Measurements from ENCODE around the gene BABAM2.

DNA sequence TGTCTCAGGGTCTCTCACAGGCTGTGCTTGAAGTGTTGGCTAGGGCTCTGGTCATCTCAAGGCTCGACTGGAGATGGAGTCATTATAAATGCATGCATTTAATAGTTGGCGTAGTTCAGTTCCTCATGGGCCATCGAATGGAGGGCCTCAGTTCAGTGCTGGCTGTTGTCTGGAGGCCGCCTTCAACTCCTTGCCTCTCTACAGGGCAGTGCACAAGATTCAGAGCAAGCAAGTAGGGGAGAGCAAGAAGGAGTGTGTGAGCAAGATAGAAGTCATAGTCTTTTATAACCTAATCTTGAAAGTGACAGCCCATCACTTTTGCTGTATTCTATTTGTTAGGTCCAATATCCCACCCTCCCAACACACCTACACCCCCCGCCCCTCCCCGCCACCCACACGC lies 137.5 kb downstream of the BABAM2 start:
- TF ChIP-seq POLR2A (conservative IDR thresholded peaks at IDR 0.05): no peak
- TF ChIP-seq RB1 (IDR thresholded peaks at IDR 0.05; ENCODE audit: low read depth): no peak
- TF ChIP-seq ZC3H4 (CRISPR knock-in tag; IDR thresholded peaks at IDR 0.05; ENCODE audit: borderline replicate concordance): no peak
- TF ChIP-seq ZNF212 (CRISPR knock-in tag; IDR thresholded peaks at IDR 0.05): no peak
- no peak for TF ChIP-seq HIVEP1 (CRISPR knock-in tag; IDR thresholded peaks at IDR 0.05)
- TF ChIP-seq, protein P1, sequence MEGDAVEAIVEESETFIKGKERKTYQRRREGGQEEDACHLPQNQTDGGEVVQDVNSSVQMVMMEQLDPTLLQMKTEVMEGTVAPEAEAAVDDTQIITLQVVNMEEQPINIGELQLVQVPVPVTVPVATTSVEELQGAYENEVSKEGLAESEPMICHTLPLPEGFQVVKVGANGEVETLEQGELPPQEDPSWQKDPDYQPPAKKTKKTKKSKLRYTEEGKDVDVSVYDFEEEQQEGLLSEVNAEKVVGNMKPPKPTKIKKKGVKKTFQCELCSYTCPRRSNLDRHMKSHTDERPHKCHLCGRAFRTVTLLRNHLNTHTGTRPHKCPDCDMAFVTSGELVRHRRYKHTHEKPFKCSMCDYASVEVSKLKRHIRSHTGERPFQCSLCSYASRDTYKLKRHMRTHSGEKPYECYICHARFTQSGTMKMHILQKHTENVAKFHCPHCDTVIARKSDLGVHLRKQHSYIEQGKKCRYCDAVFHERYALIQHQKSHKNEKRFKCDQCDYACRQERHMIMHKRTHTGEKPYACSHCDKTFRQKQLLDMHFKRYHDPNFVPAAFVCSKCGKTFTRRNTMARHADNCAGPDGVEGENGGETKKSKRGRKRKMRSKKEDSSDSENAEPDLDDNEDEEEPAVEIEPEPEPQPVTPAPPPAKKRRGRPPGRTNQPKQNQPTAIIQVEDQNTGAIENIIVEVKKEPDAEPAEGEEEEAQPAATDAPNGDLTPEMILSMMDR (IDR thresholded peaks at IDR 0.05 in 2 of 3, conservative IDR thresholded peaks at IDR 0.05 in 1 of 3; ENCODE audit: insufficient read depth in 2 of 3, low read depth in 1 of 3, low read length in 3 of 3): no peak
